Fibroblast of skin of right biceps (primary cell): ENCODE results near the gene FHOD3.

ENCODE experiments used
- DNase-seq: peaks from one replicate; pipeline ENCODE4 v3.0.0-alpha.2; 2013

Gene FHOD3

GRCh38 chr18:36297417-36298125, at the start of gene FHOD3:
TSS of gene FHOD3 (plus strand) at chr18:36297713. CDS start at chr18:36297836, 123 bp downstream.
- DNase-seq: peak; percentile 64

GRCh38 chr18:36249392-36249791, 48.1 kb upstream of the FHOD3 start:
- no peak for DNase-seq

GRCh38 chr18:36250827-36251226, 46.7 kb upstream of the FHOD3 start:
- DNase-seq: no peak

GRCh38 chr18:36255072-36255698, 42.3 kb upstream of the FHOD3 start:
- DNase-seq: no peak

GRCh38 chr18:36256094-36256493, 41.4 kb upstream of the FHOD3 start:
- DNase-seq: no peak

GRCh38 chr18:36262971-36263370, 34.5 kb upstream of the FHOD3 start:
- DNase-seq: no peak

- DNase-seq: no peak
These were observed 33.2 kb upstream of the FHOD3 start for GRCh38 chr18:36264283-36264682.

GRCh38 chr18:36265015-36265414, 32.5 kb upstream of the FHOD3 start:
- DNase-seq: no peak

- no peak for DNase-seq
These were observed 28.4 kb upstream of the FHOD3 start for GRCh38 chr18:36269157-36269556.

- no peak for DNase-seq
These were observed 26.4 kb upstream of the FHOD3 start for GRCh38 chr18:36271153-36271552.

GRCh38 chr18:36273347-36273746, 24.2 kb upstream of the FHOD3 start:
- DNase-seq: no peak

GRCh38 chr18:36274083-36274715, 23.3 kb upstream of the FHOD3 start:
- no peak for DNase-seq

- no peak for DNase-seq
These were observed 22.0 kb upstream of the FHOD3 start for GRCh38 chr18:36275561-36275960.

GRCh38 chr18:36279001-36279400, 18.5 kb upstream of the FHOD3 start:
- DNase-seq: no peak

GRCh38 chr18:36281936-36282335, 15.6 kb upstream of the FHOD3 start:
- DNase-seq: peak; percentile 11

- no peak for DNase-seq
These were observed 14.1 kb upstream of the FHOD3 start for GRCh38 chr18:36283448-36283847.

- DNase-seq: no peak
These were observed 13.2 kb upstream of the FHOD3 start for GRCh38 chr18:36284268-36284667.

GRCh38 chr18:36284671-36285295, 12.7 kb upstream of the FHOD3 start:
- peak; percentile 66 for DNase-seq

- DNase-seq: no peak
These were observed 9.9 kb upstream of the FHOD3 start for GRCh38 chr18:36287653-36288052.

- no peak for DNase-seq
These were observed 8.8 kb upstream of the FHOD3 start for GRCh38 chr18:36288689-36289088.

- DNase-seq: peak; percentile 79
These were observed 3.5 kb upstream of the FHOD3 start for GRCh38 chr18:36294031-36294430.

- DNase-seq: no peak
These were observed 2.3 kb upstream of the FHOD3 start for GRCh38 chr18:36295214-36295613.

- DNase-seq: no peak
These were observed 1.6 kb upstream of the FHOD3 start for GRCh38 chr18:36295880-36296301.
